ENCODE data around the gene CDH7.

CDH7 gene

GRCh38 chr18:65768120-65768778 is 17.4 kb downstream of the CDH7 start:
- no peak for DNase-seq

- DNase-seq: no peak
These were observed 18.8 kb downstream of the CDH7 start for GRCh38 chr18:65769652-65770051.

GRCh38 chr18:65786474-65786873 is 35.7 kb downstream of the CDH7 start:
- no peak for DNase-seq

GRCh38 chr18:65788373-65788772 is 37.6 kb downstream of the CDH7 start:
- DNase-seq: no peak

- no peak for DNase-seq
These were observed 39.8 kb downstream of the CDH7 start for GRCh38 chr18:65790604-65791003.

- DNase-seq: no peak
These were observed 40.9 kb downstream of the CDH7 start for GRCh38 chr18:65791719-65792118.

GRCh38 chr18:65792456-65793074 is 41.8 kb downstream of the CDH7 start:
- DNase-seq: no peak

- no peak for DNase-seq
These were observed 57.9 kb downstream of the CDH7 start for GRCh38 chr18:65808759-65809158.

GRCh38 chr18:65811307-65811706 is 60.5 kb downstream of the CDH7 start:
- DNase-seq: no peak

GRCh38 chr18:65815506-65815905 is 64.7 kb downstream of the CDH7 start:
- no peak for DNase-seq

- DNase-seq: no peak
These were observed 66.4 kb downstream of the CDH7 start for GRCh38 chr18:65817178-65817577.

GRCh38 chr18:65821911-65822310 is 71.1 kb downstream of the CDH7 start:
- no peak for DNase-seq

GRCh38 chr18:65822826-65823225 is 72.0 kb downstream of the CDH7 start:
- no peak for DNase-seq

GRCh38 chr18:65827444-65827843 is 76.6 kb downstream of the CDH7 start:
- DNase-seq: no peak

GRCh38 chr18:65835881-65836280 is 85.1 kb downstream of the CDH7 start:
- DNase-seq: no peak

- DNase-seq: no peak
These were observed 95.3 kb downstream of the CDH7 start for GRCh38 chr18:65846107-65846506.

- DNase-seq: no peak
These were observed 101.5 kb downstream of the CDH7 start for GRCh38 chr18:65852273-65852672.

GRCh38 chr18:65859075-65859474 is 108.3 kb downstream of the CDH7 start:
- DNase-seq: no peak

- no peak for DNase-seq
These were observed 118.7 kb downstream of the CDH7 start for GRCh38 chr18:65869527-65869926.

GRCh38 chr18:65876310-65876709 is 125.5 kb downstream of the CDH7 start:
- no peak for DNase-seq

GRCh38 chr18:65897292-65897691 is 146.5 kb downstream of the CDH7 start:
- no peak for DNase-seq

GRCh38 chr18:65901522-65901921 is 150.7 kb downstream of the CDH7 start:
- DNase-seq: no peak

- no peak for DNase-seq
These were observed 155.8 kb downstream of the CDH7 start for GRCh38 chr18:65906621-65907034.

- DNase-seq: no peak
These were observed 156.5 kb downstream of the CDH7 start for GRCh38 chr18:65907281-65907680.

- DNase-seq: no peak
These were observed 168.2 kb downstream of the CDH7 start for GRCh38 chr18:65919018-65919417.

All from activated naive CD4-positive, alpha-beta T cell (primary cell).